NOMO-1 (cell line): Measurements from ENCODE around the gene CCDC197.
A peak's percentile ranks its signal among the peaks of the same experiment; 100 is the strongest.

Experiments used
- DNase-seq, 2 experiments: peaks; one replicate each; lab custom pipeline; 2025; ENCODE audit not compliant: unreplicated experiment in 2 of 2; lab: John Stamatoyannopoulos, UW

CCDC197 gene

DNA sequence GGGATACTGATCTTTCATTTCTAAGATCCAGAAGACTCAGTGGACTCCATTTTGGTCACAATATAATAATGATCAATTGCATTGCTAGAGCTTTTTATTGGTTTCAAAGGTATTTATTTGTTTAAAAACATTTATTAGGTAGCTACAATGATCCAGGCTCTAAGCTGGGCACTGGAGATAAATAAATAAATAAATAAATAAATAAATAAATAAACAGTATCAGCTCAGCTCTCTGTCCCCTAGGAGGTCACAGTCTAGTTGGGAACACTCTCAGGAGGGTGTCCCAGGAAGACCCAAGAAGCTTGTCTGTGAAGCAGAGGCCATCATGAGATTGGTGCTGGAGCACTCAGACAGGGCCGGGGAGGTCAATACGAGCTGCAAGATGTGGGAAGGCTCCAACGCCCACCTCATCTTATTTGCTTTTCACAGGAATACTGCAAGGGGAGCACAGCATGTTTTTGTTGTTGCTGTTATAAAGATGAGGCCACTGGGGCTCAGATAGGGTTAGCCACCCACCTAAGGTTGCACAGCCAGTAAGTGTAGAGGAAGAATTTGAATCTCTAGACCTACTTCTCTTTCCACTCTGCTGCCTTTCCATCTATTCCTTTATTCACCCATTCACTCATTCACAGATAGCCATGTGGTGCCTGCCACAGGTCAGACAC lies 36.2 kb upstream of the CCDC197 start:
- DNase-seq = no peak

DNA sequence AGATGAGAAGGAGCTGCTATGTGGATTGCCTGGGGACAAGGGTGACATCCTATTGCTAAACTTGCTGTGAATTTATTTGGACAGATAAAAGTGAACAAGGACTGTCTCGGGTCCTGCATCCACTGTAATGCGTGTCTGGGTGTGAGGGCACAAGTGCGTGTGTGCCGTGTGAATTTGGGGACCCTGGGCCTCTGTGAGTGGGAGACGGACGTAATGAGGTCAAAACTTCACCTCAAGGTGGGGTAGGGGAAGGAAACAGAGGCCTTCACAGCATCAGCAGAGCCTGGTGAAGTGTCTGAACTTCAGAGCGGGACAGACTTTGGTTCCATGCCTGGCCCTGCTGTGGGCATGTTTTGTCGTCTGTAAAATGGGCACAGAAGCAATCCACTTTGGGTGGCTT lies 35.5 kb upstream of the CCDC197 start:
- no peak for DNase-seq

DNA sequence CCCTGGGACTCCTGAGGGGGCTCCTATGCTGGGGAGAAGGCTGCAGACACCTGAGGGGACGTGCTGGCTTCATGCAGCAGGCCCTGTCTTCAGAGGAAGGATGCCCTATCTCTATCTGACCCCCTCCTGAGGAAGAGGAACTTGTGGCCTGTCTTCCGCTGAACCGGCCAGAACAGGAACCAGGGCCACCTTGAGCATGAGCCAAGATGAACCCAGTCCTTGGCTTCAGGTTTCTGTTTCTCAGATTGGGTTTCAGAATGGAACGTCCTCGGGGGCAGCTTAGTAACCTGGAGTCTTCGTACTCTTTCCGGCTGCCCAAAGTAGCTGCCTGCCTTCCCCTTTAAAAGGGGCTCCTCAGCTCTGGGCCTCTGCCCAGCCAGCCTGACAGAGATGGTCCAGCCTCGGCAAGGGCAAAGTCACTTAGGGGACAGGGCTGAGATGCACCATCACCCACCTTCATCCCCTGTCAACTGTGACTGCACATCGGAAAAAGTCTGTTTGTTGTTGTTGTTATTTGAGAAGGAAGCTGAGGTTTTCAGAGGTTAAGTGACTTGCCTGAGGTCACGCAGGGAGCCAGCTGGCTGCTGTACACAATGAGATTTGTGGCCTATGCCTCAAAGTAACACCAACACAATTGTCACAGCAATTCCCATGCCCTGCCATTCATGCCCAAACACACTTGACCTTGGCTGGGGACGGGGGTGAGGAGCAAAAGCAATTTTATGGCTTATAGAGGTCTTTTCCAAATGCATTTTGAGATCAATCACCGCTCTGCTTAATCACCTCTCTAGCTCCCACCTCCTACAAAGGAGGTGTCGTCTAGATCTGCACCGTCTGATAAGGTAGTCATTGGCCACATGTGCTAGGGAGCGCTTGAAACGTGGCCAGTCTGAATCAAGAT lies 34.1 kb upstream of the CCDC197 start:
- DNase-seq = peak; percentile 87 to 92

DNA sequence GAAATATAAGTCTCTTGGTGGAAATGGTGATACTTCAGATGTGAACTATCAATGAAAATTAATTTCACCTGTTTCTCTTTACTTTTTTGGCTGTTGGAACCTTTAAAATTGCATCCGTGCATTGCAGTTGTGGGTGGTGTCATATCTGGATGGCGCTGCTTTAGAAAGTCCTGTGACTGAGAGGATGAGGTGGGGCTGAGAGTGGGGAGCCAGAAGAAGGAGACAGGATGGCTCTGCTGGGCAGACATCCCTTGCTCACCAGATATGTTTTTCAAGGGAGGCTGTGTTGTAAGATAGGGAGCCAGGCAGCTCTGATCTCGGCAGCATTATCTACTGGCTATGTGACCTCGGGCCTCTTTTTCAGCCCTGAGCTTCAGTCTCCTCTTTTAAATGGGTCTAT lies 33.4 kb upstream of the CCDC197 start:
- no peak for DNase-seq

DNA sequence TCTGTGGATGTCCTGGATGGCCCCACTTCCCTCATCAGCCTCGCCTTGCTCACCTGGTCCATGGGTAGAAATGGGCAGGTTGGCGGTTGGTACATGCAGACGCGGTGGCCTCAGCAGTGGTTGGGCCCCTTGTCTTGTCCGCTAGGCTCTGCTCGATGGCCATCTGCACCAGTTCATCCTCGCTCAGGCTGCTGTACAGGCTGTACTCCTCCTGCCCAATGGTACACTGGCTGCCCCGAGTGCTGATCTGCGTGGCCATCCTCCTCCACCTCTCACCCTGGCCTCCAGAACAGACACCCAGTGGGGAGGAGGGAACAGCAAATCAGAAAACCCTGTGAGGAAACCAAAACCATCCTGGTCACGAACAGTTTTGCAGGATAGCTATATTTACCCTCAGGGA lies 32.8 kb upstream of the CCDC197 start:
- DNase-seq = no peak

DNA sequence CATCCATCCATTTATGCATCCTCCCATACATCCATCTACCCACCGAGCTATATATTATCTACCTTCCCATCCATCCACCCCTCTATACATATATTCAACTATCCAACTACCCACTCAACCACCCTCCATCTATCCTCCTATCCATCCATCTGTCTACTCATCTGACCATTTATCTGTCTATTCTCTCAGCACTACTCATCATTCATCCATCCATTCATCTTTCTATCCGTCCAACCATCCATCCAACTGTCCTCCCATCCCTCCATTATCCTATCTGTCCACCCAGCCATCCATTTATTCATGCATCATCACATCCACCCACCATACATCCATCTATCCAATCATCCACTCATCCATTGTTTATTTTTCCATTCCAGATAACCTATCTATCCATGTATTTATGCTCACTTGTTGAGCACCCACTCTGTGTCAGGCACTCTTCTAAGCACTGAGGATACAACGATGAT lies 32.2 kb upstream of the CCDC197 start:
- DNase-seq = no peak

DNA sequence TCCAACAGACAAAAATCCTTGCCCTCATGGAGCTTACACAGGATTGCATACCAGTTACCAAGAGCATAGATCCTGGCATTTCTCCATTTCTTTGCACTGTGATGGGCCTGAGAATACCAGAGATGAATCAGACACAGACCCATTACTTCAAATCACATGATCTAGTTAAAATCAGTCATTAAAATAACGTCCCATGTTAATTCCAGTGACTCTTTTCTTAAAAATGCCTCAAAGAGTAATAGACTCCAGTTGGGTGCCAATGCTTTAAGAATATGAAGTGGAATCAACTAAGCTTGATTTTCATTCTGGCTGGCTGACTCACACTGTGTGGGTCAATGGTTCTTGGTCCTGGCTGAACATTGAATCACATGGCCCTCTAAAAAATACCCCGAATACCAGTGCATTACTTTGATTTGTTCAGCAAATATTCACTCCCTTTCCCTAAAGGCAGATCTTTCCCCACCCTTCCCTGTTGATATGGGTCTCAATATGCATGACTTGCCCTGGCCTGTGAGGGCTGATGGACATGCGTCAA lies 31.7 kb upstream of the CCDC197 start:
- no peak for DNase-seq

DNA sequence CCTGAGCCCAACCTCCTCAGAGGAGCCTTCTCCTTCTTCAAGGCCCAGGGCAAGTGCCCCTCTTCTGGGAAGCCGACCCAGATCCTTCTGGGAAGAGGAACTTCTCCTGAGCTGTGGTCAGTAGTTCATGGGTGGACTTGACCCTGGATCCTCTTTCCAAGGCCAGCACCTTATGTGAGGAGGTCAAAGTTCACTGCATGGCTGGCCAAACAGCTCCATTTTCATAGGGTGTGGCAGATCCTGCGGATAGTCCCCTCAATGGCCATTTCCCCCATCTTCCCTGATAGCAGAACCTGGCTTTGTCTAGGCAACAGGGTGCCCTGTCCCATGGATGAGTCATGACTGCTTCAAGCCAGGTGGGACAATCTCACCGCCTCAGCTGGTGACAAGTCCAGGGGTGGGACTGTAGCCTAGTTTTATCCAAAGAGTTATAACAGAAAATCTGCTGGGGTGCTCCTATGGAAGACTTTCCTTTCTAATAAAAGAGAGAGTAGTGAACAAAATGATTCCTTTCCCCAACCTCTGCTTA lies 31.1 kb upstream of the CCDC197 start:
- no peak for DNase-seq

DNA sequence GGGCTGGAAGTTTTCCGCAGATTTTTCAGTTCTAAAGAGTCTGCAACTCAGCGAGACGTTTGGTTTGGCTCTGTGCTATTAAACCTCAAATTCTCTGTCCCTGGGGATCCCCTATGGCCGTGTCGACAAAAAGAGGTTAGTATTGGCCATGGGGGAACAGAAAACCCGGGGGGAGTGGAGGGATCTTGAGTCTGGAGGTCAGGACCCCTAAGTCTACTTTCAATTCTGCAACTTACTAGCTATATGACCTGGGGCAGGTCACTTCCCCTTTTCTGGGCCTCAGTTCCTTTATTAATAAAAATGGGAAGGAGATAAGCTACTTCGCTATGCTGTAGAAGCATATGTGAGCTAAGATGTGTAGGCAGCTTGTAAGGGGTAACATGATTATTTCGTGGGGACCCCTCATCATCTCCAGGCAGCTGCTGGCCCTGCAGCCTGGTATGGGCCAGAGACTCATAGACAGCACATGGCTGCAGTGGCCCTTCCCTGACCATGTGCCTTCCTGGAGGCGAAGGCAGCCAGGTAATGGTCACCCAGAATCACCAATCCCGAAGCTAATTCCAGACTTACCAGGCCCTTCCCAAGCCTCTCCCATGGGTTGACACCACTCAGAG lies 29.4 kb upstream of the CCDC197 start:
- DNase-seq = peak; percentile 67 to 93

DNA sequence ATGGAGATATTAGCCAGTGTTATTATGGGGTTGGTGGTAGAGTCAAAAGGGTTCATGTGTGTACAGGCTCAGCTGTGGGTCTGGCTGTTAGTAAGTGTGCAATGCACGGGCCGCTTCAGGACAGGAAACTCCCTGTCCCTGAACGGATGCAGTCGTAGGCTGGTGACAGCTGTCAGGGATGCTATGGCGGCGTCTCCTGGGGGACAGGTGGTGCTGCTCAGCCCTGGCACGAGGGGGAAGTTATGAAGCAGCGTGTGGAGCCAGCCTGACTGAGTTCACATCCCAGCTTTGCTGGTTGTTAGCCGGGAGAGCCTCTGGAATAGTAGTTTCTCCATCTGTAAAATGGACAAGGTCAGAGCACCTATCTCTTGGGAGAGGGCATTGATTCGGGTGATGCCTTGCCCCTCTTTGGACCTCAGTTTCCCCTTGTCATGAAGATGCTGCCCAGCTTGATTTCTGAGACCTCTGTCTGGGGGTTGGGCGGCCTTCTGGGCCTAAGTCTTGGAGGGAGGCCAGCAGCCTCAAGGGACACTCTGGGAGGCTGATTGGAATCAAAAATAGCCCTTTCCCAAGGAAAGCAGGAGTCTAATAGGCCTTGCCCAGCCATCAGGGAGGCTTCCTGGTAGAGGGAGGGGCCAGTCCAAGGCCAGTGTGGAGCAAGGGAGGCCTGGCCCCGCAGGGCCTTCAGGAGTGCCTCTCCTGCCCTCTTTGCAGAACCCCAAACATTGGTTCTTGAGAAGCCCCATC lies 27.8 kb upstream of the CCDC197 start:
- DNase-seq = no peak

DNA sequence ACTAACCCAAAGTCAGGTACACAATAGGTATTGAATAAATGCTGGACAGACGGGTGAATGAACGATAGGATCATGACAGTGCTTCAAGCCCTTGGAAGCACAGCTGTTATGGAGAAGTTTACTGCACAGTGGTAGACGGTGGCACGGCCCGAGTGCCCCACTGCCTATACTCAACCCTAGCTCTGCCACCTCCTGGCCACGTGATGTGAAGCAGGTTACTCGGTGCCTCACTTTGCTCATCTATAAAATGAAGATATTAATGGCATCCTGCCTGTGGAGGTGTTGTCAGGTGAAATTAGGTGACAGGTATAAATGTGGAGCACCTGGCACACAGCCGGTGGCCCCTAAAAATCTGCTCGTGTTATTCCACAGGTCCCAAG lies 26.5 kb upstream of the CCDC197 start:
- peak; percentile 60 to 68 for DNase-seq

DNA sequence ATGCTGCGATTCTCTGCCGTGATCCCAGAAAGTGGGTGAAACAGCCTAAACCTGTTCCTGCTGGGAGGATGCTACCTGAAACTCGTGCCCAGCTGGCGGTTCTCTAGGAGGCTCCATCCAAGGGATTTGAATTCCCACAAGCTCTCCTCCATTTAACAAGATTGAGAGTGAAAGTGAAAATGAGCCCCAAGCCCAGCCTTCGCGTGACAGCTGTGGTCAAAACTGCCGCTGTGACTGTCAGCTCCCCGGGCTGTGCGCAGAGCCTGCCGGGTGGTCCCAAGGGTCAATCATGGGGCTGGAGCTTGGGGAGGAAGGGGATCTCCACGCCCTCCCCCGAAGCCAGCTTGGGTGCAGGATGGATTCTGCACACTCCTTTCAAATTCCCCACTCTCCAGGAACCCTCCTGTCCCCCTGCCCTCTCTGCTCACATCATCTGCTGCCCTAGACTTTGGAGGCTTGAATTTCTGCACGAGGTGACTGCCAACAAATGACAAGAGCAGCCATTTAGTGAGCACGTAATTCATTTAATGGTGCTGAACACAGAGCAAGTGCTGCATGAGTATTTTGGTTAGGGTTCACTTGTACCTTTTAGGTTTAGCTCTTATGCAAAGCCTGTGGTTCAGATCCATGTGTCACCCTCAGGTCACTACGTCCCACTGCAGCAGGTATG lies 26.0 kb upstream of the CCDC197 start:
- DNase-seq = peak; percentile 42 to 46

DNA sequence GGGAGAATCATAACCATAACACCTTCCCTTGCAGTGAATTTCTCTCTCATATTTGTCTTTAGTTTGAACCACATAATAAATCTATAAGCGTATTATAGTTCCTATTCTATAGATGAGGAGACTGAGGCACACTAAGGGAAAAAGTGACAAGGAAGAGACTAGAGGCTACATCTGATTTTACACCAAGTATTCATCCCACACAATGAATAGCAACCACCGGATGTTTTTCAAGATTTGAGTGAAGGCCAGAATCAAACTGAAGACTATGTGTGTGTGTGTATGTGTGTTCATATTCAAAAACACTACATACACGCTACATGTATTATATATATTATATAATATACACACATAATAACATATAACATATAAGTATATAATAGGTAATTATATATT lies 25.5 kb upstream of the CCDC197 start:
- DNase-seq = no peak

DNA sequence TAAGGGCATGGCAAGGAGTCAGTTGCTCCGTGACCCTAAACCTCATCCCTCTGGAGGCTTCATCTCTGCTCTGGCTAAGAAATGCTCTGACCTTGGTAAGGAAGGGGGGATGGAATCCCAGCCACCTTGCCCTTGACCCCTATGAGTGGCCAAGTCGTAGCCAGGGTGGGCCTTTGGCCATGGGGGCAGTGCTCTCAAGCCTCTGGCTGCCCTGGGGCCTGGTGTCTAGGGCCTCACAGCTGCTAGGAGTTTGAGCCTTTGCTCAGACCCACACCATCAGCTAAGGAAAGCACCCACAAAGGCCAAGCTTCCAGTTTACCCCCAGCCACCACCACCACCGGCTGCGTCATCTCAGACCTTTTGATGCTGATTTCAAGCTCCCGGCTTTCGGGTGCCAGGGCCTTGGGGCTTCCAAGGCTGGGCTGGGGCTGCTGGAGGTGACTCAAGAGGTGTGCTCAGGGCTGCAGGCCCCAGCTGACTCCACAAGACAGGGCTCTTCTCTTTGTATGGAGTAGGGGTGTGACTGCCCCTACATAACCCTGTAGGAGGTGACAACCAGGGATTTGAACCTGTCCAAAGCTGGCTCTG lies 24.4 kb upstream of the CCDC197 start:
- DNase-seq = no peak

DNA sequence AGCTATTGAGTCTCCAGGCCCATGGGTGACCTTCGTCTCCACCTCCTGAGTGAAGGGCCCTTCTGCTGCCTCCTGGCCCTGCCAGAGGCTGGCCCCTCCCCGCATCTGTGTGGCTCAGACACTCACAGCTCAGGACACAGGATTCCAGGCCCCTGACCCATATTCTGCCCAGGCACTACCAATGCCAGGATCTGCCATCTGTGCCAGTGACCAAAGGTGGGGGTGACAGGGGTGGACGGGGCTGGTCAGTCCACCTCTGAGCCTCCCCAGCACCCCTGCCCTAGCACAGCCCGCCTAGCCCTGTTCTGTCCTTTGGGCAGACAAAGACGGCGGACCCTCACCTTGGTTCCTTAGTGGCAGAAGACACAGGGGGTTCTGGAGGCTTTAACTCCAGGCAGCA lies 23.5 kb upstream of the CCDC197 start:
- DNase-seq = no peak

DNA sequence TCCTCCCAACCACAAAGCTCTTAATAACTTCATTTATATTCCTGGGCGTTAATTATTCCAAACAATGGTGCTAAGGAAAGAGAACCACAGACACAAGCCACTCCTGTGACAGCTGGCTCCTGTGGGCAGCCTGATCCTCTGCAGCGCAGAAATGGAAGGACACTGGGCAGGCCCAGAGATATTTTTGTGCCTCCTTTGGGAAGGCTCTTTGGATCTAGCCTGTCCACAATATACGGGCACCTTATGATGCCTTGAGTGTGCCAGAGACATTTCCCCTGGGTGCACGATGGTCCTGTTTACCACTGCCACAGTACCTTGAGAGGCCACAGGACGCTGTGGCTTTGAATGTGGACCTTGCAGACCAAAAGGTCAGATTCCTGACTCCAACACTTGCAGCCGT lies 22.8 kb upstream of the CCDC197 start:
- no peak for DNase-seq

DNA sequence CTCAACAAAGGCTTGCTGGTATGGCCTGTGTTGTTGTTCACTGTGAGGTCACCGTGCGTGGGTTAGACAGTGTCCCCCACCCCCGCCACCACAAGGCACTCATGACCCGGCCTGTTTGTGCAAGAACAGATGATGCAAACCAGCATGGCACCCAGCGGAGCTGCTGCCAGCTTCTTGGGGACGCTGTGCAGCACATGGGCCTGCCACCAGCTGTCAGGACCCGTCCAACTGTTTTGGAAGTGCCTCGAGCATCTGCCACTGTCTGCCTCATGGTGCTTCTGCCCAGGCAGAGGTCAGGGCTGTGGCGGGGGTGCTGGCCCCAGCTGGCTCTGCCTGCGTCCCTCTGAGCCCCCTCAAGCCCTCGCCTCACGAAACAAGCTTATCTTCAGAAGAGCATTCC lies 22.3 kb upstream of the CCDC197 start:
- DNase-seq = no peak

DNA sequence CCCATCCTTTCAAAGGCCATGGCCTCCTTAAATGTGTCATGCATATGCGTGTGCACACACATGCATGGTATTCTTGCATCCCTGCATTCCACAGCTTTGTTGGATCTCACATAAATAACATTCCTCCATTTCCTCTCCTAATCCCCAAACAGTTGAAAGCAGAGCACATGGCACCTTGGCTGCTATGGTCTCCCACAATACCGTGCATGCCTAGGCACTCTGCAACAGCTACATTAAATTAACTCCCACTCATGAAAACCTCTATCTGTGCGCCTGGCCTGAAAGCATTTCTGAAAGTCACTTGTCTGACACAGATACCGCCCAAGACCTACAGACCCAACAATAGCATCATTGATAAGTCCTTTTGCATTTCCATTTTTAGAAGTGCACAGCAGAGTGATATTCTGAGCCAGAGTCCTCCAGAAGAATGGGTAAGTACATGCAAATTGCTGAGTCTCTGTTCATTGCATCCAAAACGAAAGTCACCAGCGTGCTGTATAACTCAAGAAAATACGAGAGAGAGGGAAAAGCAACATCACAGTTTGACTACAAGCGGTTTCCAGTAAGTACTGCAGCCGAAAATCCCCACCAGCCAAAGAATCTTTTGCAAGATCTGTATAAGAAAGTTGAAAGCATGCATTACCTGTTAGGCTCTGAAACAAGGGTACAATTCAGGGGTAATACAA lies 21.2 kb upstream of the CCDC197 start:
- no peak for DNase-seq

DNA sequence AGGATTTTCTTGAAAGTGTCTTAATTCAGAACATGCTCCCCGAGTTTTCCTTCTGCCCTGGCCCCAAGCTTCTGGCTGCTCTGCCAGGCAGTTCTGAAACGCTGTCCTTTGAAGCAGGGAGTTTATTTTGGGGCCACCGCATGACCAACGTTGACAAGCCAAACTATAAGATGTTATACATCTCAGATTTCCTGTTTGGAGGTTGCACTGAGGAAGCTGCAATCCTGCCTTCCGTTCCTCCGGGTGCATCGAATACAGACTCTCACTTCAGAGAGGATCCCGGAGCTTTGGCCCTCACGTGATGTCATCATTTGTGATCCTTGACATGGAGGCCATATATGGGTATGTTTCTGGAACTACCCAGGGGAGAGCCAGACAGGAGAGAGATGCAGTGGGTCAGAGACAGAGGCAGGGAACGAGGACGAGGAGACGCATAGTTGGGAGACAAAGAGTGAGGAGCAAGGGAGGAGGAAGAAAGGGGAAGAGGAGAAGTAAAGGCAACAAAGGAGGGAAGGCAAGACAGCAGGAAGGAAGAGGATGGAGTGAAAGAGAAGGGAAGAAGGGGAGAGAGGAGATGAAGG lies 20.5 kb upstream of the CCDC197 start, which contains the start of gene ASB2:
Gene ASB2, minus strand, starts transcription at position 94 of the 581 bp plus-strand sequence. CDS start 12,031 bp downstream, outside the sequence.
- peak; percentile 13 to 56 for DNase-seq
